HEK293T (cell line): ENCODE data around the gene TBX20.
"Not testable (repeated sequence)": the region's sequence is repeated elsewhere in the genome, so short reads cannot be mapped to it uniquely, and the experiment has no call there.

Source experiments
- BHLHE40 ChIP-seq: fragments of 450-650 bp; IDR thresholded peaks from 2 replicates; pipeline ENCODE4 v1.6.1; 2016; ENCODE audit warnings: mild to moderate bottlenecking, moderate library complexity, borderline replicate concordance
- FOXK2 ChIP-seq: fragments of 450-650 bp; IDR thresholded peaks from 2 replicates; pipeline ENCODE4 v1.6.1; 2016; ENCODE audit warnings: mild to moderate bottlenecking
- FOXM1 ChIP-seq: fragments of 450-650 bp; IDR thresholded peaks from 2 replicates; pipeline ENCODE4 v1.6.1; 2017; ENCODE audit warnings: mild to moderate bottlenecking, borderline replicate concordance
- HDGF ChIP-seq: fragments of 450-650 bp; IDR thresholded peaks from 2 replicates; pipeline ENCODE4 v1.6.1; 2017; ENCODE audit warnings: antibody characterized with exemption, borderline replicate concordance
- SP1 ChIP-seq: fragments of 450-650 bp; IDR thresholded peaks from 2 replicates; pipeline ENCODE4 v1.6.1; 2017
- TARDBP ChIP-seq: fragments of 450-650 bp; IDR thresholded peaks from 2 replicates; pipeline ENCODE4 v1.6.1; 2016

GRCh38 chr7:35241008-35241407 lies 12.9 kb downstream of the TBX20 start:
- not testable (repeated sequence) for TF ChIP-seq SP1, FOXM1, BHLHE40, FOXK2, HDGF, TARDBP
